HEK293T (cell line): ENCODE measurements around the gene NRDE2.

Experiments used
- CTCF ChIA-PET: fragments of 350-600 bp; formaldehyde crosslinking; extraction: SDS; loops from one replicate; lab custom pipeline; 2021; ENCODE audit warnings: antibody characterized with exemption, inconsistent platforms; lab: Yijun Ruan, JAX
- POLR2A ChIA-PET: fragments of 350-600 bp; formaldehyde crosslinking; extraction: SDS; loops from one replicate; lab custom pipeline; 2020; ENCODE audit warnings: antibody characterized with exemption, inconsistent platforms; lab: Yijun Ruan, JAX
- DNase-seq: peaks from one replicate; pipeline ENCODE4 v3.0.0; 2012; ENCODE audit warnings: mixed read lengths; ENCODE audit errors: extremely low spot score
- ARNT ChIP-seq: fragments of 450-650 bp; IDR thresholded peaks from 2 replicates; pipeline ENCODE4 v1.6.1; 2017; ENCODE audit warnings: mild to moderate bottlenecking
- BHLHE40 ChIP-seq: fragments of 450-650 bp; IDR thresholded peaks from 2 replicates; pipeline ENCODE4 v1.6.1; 2016; ENCODE audit warnings: mild to moderate bottlenecking, moderate library complexity, borderline replicate concordance
- CTBP1 ChIP-seq: fragments of 450-650 bp; IDR thresholded peaks from 2 replicates; pipeline ENCODE4 v1.6.1; 2016; ENCODE audit warnings: borderline replicate concordance
- ELF4 ChIP-seq: fragments of 450-650 bp; IDR thresholded peaks from 2 replicates; pipeline ENCODE4 v1.6.1; 2017; ENCODE audit warnings: antibody characterized with exemption
- FOXA1 ChIP-seq: fragments of 450-650 bp; IDR thresholded peaks from 2 replicates; pipeline ENCODE4 v1.6.1; 2016; ENCODE audit warnings: mild to moderate bottlenecking
- FOXK2 ChIP-seq: fragments of 450-650 bp; IDR thresholded peaks from 2 replicates; pipeline ENCODE4 v1.6.1; 2016; ENCODE audit warnings: mild to moderate bottlenecking
- FOXM1 ChIP-seq: fragments of 450-650 bp; IDR thresholded peaks from 2 replicates; pipeline ENCODE4 v1.6.1; 2017; ENCODE audit warnings: mild to moderate bottlenecking, borderline replicate concordance
- HDGF ChIP-seq: fragments of 450-650 bp; IDR thresholded peaks from 2 replicates; pipeline ENCODE4 v1.6.1; 2017; ENCODE audit warnings: antibody characterized with exemption, borderline replicate concordance
- L3MBTL2 ChIP-seq: fragments of 450-650 bp; conservative IDR thresholded peaks from 2 replicates; pipeline ENCODE4 v1.6.1; 2016; ENCODE audit warnings: mild to moderate bottlenecking
- LEF1 ChIP-seq: fragments of 450-650 bp; IDR thresholded peaks from 2 replicates; pipeline ENCODE4 v1.6.1; 2017; ENCODE audit warnings: mild to moderate bottlenecking, borderline replicate concordance
- NFRKB ChIP-seq: fragments of 450-650 bp; IDR thresholded peaks from 2 replicates; pipeline ENCODE4 v1.6.1; 2016; ENCODE audit warnings: mild to moderate bottlenecking, moderate library complexity
- SP1 ChIP-seq: fragments of 450-650 bp; IDR thresholded peaks from 2 replicates; pipeline ENCODE4 v1.6.1; 2017
- SUZ12 ChIP-seq: fragments of 450-650 bp; IDR thresholded peaks from 2 replicates; pipeline ENCODE4 v1.6.1; 2016; ENCODE audit warnings: mild to moderate bottlenecking
- TARDBP ChIP-seq: fragments of 450-650 bp; IDR thresholded peaks from 2 replicates; pipeline ENCODE4 v1.6.1; 2016
- ZNF384 ChIP-seq: fragments of 450-650 bp; IDR thresholded peaks from 2 replicates; pipeline ENCODE4 v1.6.1; 2016
- TF ChIP-seq, protein P1 (sequence below): fragments of 450-650 bp; IDR thresholded peaks from 2 replicates; pipeline ENCODE4 v1.6.1; 2016

Gene NRDE2

DNA sequence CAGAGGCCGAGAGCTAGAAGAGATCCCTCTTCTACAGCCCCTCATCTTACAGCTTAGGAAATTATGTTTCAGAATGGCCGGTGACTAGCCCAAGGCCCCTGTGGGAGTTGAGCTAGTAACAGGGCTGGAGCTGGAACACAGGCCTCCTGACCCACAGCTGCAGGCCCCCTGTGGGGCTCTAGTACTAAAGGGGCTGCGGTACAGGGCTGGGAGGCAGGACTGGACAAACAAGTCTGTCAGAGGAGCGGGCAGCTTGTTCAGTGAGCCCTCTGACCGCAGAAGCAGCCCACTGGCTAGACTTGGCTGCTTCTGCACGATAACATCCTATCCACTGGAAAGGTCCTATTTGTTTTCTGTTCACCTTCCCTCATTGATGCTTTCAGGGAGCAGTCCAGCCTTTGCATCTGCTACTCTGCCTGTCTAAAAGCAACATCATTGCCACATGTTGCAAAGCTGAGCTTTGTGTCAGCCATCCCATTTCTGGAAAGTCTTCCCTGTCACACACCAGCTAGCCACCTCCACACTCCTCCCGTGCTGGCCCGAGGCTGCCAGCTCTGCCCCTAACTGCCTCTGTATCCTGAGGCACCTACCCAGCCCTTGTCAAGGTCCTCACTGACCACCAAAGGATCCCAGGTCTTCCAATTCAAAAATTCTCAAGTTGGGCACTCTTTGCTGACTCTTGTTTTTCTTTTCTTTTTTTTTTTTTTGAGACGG, 65.1 kb downstream of the NRDE2 start:
- ChIA-PET CTCF (no interaction called here), POLR2A (interaction anchor here (1.4 to 2.0 kb wide), 2 partner anchors 10 kb away, joined by 6 to 12 read pairs; partner anchors contain the start of gene PSMC1)
- DNase-seq: no peak
- TF ChIP-seq NFRKB (no peak), TARDBP (no peak), FOXK2 (no peak), FOXM1 (no peak), BHLHE40 (no peak), LEF1 (no peak), CTBP1 (no peak), HDGF (no peak)
- TF ChIP-seq, protein P1, sequence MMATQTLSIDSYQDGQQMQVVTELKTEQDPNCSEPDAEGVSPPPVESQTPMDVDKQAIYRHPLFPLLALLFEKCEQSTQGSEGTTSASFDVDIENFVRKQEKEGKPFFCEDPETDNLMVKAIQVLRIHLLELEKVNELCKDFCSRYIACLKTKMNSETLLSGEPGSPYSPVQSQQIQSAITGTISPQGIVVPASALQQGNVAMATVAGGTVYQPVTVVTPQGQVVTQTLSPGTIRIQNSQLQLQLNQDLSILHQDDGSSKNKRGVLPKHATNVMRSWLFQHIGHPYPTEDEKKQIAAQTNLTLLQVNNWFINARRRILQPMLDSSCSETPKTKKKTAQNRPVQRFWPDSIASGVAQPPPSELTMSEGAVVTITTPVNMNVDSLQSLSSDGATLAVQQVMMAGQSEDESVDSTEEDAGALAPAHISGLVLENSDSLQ: no peak

DNA sequence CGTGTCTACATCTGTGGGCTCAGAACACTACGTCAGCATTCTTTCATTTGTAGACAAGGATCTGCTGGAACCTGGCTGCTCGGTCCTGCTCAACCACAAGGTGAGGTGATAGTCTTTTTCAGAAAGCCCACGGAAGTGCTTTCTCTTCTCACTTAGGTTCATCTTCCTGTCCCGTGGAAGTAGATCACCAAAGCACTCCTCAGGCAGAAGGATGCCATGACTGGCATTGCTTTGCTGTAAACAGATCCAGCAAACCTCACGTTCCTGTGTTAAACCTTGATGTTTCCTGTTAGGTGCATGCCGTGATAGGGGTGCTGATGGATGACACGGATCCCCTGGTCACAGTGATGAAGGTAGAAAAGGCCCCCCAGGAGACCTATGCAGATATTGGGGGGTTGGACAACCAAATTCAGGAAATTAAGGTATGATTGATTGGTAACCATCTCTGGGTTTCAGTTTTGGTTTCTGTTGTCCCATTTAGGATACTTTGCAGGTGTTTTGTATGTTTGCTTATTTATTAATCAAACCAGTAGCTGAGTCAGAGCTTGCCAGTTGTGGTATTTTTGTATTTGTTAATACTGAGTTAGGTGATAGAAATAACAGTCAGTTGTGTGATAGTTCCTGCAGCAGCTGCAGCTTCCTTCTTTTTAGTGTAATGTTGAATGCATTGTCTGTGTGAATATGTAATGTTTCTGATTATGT, 67.8 kb downstream of the NRDE2 start:
- POLR2A ChIA-PET: interaction anchor here (0.6 kb wide), 1 partner anchor 220 kb away, joined by 3 read pairs; no protein-coding TSS in a partner anchor
- DNase-seq: no peak
- no peak for TF ChIP-seq TARDBP
- no peak for TF ChIP-seq LEF1
- no peak for TF ChIP-seq FOXM1
- TF ChIP-seq SP1: no peak
- TF ChIP-seq, protein P1: no peak
- CTCF ChIA-PET: no interaction called here

DNA sequence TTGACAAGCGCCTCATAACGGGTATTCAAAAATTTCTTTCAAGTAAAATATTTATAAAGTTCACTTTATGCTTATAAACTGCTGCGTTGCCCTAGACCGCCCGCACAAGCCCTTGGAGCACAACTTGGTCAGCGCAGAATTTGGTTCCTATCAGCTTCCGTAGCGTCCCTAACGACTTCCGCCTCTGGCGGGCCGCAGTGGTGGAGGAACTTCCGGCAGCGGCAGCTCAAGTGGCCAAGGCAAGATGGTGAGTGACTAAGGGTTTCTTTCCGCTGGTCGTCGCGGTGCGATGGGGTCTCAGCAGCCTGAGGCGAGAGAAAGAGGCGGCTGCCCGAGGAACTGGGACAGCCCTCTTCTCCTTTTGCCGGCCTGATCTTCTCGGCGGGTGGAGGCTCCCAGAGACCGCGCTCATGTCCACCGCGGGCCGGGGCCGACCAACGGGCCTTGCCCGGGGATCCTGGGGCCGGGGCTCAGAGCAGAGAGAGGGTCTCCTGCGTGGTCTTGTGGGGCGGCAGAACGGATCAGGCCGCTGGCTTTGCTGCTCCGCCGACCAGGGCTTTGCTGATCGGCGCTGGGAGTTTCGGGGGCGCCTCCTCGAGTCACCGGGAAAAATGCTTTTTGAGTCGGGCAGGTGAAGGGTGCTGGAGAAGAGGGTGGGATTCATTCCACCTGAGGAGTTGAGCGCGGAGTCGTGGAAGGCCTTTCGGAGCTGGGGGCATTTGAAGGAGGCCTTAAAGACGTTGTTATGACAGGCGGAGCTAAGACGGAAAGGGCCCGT, 75.2 kb downstream of the NRDE2 start, which contains the start of gene PSMC1:
Gene PSMC1, plus strand, starts transcription at position 200 of the 778 bp plus-strand sequence. Its CDS starts 45 bp downstream, at position 245.
- TF ChIP-seq ZNF384 (no peak), CTBP1 (no peak), ARNT (no peak), FOXK2 (no peak), ELF4 (peak; percentile 71; the same call in 1 of the 2 replicates), L3MBTL2 (peak; percentile 49)
- ChIA-PET CTCF (interaction anchor here (0.6 kb wide), 1 partner anchor 53 kb away, joined by 4 read pairs; no protein-coding TSS in a partner anchor), POLR2A (interaction anchor here (0.6 to 2.4 kb wide), 9 partner anchors 9 to 317 kb away, joined by 3 to 12 read pairs (median 3); partner anchors contain the start of genes EFCAB11 and TDP1)
- DNase-seq: peak; percentile 88

DNA sequence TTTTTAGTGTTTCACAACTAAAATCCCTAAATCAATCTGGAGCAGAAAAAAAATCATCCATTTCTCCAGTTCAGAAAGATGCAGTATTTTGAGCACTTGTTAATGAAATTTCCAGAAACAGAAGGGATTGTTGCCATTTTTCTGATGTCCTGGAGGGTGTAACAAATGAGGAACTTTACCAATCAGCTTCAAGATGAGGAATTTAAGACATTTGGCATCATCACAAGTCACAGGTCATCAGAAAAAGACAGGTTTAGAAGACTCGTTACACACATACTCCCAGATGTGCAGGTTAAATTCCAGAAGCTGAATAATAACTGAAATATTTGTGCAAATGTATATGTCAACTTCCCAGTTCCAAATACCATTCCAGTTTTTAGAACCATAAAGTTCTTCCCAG, 75.9 kb downstream of the NRDE2 start:
- TF ChIP-seq ELF4 (no peak), HDGF (no peak), SP1 (no peak), BHLHE40 (no peak), LEF1 (no peak), FOXM1 (no peak), ZNF384 (no peak), TARDBP (no peak), FOXK2 (no peak), CTBP1 (no peak), L3MBTL2 (no peak), NFRKB (no peak), ARNT (no peak), FOXA1 (no peak), SUZ12 (no peak)
- TF ChIP-seq, protein P1: no peak
- ChIA-PET CTCF (no interaction called here), POLR2A (interaction anchor here (0.6 to 2.4 kb wide), 9 partner anchors 10 to 317 kb away, joined by 3 to 12 read pairs (median 3); partner anchors contain the start of genes EFCAB11 and TDP1)
- DNase-seq: no peak

DNA sequence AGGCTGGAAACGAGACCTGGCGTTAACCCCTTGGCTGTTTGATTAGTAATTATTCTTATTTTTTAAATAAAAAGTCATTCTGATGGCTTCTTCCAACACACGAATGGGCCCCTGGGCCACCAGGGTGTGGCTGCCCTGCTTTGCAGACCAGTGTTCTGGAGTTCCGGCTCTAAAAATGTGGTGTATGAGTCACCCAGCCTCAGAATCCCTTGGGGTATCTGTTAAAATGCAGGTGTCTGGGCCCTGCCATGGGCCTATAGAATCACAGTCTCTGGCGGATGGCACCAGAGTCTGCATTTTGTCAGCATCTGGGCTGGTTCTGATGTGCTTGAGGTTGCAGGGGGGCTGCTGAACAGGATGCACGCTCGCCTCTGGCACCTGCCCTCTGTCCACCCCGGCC, 77.9 kb downstream of the NRDE2 start:
- CTCF ChIA-PET: no interaction called here
- POLR2A ChIA-PET: no interaction called here
- TF ChIP-seq L3MBTL2: no peak
- no peak for TF ChIP-seq TARDBP
- no peak for TF ChIP-seq SP1
- TF ChIP-seq FOXA1: no peak
- no peak for TF ChIP-seq ARNT
- no peak for TF ChIP-seq ZNF384
- no peak for TF ChIP-seq FOXM1
- TF ChIP-seq CTBP1: no peak
- no peak for TF ChIP-seq SUZ12
- TF ChIP-seq LEF1: no peak
- TF ChIP-seq BHLHE40: no peak
- TF ChIP-seq HDGF: no peak
- DNase-seq: no peak
